ENCODE results near the gene ITGA7. TPM values are rescaled to one million over a fixed set of nuclear protein-coding genes. Genes with fewer than 3 reads are reported as not detected.

ITGA7 gene
- total RNA-seq, 1 donor from 2014 or later, result 43.4 TPM

DNA sequence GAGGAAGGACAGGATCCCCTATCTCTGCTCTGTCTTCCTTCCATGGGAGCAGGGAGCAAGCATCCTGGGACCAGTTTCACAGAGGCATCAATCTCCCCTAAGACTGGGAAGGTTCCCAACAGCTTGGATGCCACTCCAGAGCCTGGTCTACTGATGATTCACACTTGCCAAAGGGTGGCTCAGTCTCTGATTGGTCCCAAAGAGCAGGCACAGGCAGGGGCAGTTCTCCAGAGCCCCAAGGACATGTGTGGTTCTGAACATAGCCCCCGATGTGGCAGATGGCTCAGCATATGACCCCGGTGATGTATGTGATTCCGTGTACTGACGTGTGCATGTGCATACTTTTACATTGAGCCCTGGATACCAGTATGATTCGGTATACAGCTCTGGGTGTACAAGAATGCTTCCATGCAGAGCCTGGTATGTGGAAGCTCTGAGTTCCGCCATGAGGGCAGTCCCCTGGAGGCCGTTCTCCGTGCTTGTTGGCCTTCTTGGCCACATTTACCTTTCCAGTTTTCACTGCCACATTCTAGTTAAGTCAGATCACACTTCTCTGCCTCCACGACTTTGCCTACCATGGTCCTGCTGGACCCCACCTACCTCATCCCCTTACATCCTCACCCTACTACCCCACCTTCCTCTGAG is 21.2 kb downstream of the ITGA7 start:
- no peak overlapping the region for H3K27ac ChIP-seq
- Mint-ChIP-seq H3K27me3 (ENCODE audit: insufficient read depth, low read depth) (no peaks in the 10 kb centered on the region), H3K4me1 (peaks cover 5% of the 10 kb centered on the region), H3K9me3 (no peaks in the 10 kb centered on the region), H3K36me3 (peaks cover 6% of the 10 kb centered on the region), H3K4me3 (no peak overlapping the region), H3K27ac (no peak overlapping the region)
- H3K9me3 ChIP-seq (ENCODE audit: low read depth), result no peaks in the 10 kb centered on the region
- no peaks in the 10 kb centered on the region for H4K20me1 ChIP-seq (ENCODE audit: low read depth)
- H3K27me3 ChIP-seq, result no peaks in the 10 kb centered on the region
- H3K4me2 ChIP-seq, result no peak overlapping the region
- H3K9ac ChIP-seq, result no peak overlapping the region
- H3F3A ChIP-seq (ENCODE audit: low read depth), result peaks cover 3% of the 10 kb centered on the region
- H3K36me3 ChIP-seq, result no peaks in the 10 kb centered on the region
- no peaks in the 10 kb centered on the region for H3K79me2 ChIP-seq (ENCODE audit: low read depth)
- no peak overlapping the region for H3K4me3 ChIP-seq
- DNase-seq (ENCODE audit: low spot score), result no peak
- TF ChIP-seq EZH2phosphoT487 (IDR thresholded peaks at IDR 0.05) (no peak), EZH2 (IDR thresholded peaks at IDR 0.05) (no peak)
- TF ChIP-seq, protein P1, sequence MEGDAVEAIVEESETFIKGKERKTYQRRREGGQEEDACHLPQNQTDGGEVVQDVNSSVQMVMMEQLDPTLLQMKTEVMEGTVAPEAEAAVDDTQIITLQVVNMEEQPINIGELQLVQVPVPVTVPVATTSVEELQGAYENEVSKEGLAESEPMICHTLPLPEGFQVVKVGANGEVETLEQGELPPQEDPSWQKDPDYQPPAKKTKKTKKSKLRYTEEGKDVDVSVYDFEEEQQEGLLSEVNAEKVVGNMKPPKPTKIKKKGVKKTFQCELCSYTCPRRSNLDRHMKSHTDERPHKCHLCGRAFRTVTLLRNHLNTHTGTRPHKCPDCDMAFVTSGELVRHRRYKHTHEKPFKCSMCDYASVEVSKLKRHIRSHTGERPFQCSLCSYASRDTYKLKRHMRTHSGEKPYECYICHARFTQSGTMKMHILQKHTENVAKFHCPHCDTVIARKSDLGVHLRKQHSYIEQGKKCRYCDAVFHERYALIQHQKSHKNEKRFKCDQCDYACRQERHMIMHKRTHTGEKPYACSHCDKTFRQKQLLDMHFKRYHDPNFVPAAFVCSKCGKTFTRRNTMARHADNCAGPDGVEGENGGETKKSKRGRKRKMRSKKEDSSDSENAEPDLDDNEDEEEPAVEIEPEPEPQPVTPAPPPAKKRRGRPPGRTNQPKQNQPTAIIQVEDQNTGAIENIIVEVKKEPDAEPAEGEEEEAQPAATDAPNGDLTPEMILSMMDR (IDR thresholded peaks at IDR 0.05), result no peak
- H2AFZ ChIP-seq (replicated peaks), result no peak overlapping the region
- peaks cover 4% of the 10 kb centered on the region for H3K4me1 ChIP-seq

DNA sequence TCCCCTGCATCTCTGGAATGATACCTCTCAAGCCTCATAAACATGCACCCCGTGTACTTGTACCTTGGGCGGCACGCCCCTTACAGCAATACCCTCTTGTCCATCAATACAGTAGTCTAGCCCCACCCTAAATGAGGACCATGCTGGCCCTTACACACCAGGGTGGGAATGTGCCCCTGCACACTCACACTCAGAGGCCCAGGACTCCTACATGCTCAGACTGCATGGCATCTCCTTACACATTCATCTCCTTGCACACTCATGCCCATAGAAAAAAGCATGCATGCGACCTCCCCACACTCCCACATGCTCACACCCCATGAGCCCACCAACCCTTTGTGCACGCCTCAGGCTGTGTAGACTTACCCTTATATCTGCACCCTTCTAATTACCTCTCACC is 22.0 kb downstream of the ITGA7 start:
- Mint-ChIP-seq H3K36me3 (peaks cover 4% of the 10 kb centered on the region), H3K4me3 (no peak overlapping the region), H3K27ac (no peak overlapping the region), H3K9me3 (no peaks in the 10 kb centered on the region), H3K4me1 (peaks cover 12% of the 10 kb centered on the region), H3K27me3 (ENCODE audit: insufficient read depth, low read depth) (no peaks in the 10 kb centered on the region)
- no peaks in the 10 kb centered on the region for H3K79me2 ChIP-seq (ENCODE audit: low read depth)
- peaks cover 7% of the 10 kb centered on the region for H3K4me1 ChIP-seq
- H3K9me3 ChIP-seq (ENCODE audit: low read depth), result no peaks in the 10 kb centered on the region
- H3K36me3 ChIP-seq, result no peaks in the 10 kb centered on the region
- H3K27ac ChIP-seq, result no peak overlapping the region
- TF ChIP-seq EZH2 (IDR thresholded peaks at IDR 0.05), result no peak
- TF ChIP-seq EZH2phosphoT487 (IDR thresholded peaks at IDR 0.05), result no peak
- TF ChIP-seq, protein P1 (IDR thresholded peaks at IDR 0.05), result no peak
- peaks cover 3% of the 10 kb centered on the region for H3F3A ChIP-seq (ENCODE audit: low read depth)
- H3K27me3 ChIP-seq, result no peaks in the 10 kb centered on the region
- DNase-seq (ENCODE audit: low spot score), result no peak
- no peak overlapping the region for H2AFZ ChIP-seq (replicated peaks)
- no peaks in the 10 kb centered on the region for H4K20me1 ChIP-seq (ENCODE audit: low read depth)
- H3K4me3 ChIP-seq, result no peak overlapping the region
- no peak overlapping the region for H3K9ac ChIP-seq
- no peak overlapping the region for H3K4me2 ChIP-seq

DNA sequence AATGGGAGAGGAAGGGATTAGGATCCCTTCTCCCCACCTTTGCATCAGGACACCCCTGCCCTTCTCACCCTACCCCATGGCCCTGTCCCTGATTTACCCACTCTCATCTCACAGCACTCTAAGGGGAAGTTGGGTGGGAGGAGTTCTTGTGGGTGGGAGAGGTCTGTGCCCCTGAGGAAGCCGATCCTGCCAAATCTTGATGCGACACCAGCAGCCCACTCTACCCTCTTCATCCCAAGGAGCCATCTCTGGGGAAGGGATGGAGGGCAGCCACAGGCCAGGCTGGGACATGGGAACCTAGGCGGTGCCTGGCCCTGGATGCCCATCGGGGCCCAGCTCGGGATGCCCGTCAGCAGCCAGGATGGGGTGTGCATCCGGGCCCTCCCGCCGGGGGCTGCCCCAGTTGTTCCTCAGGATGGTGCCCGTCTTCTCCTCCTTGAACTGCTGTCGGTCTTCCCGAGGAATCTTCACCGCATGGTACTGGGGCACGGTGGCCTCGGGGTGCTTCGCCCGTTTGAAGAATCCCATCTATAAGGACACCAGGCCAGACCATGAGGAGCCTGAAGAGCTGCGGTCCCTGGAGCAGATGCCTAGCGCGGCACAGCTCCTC is 22.8 kb downstream of the ITGA7 start:
- Histone ChIP-seq H3K4me2 (no peak overlapping the region), H3F3A (ENCODE audit: low read depth) (peaks cover 3% of the 10 kb centered on the region), H3K27ac (no peak overlapping the region), H3K9ac (no peak overlapping the region), H3K4me1 (peaks cover 7% of the 10 kb centered on the region), H3K27me3 (no peaks in the 10 kb centered on the region), H2AFZ (replicated peaks) (no peak overlapping the region), H3K9me3 (ENCODE audit: low read depth) (no peaks in the 10 kb centered on the region), H3K36me3 (no peaks in the 10 kb centered on the region), H3K79me2 (ENCODE audit: low read depth) (no peaks in the 10 kb centered on the region), H3K4me3 (no peak overlapping the region), H4K20me1 (ENCODE audit: low read depth) (no peaks in the 10 kb centered on the region)
- TF ChIP-seq, protein P1 (IDR thresholded peaks at IDR 0.05), result no peak
- no peak for TF ChIP-seq EZH2 (IDR thresholded peaks at IDR 0.05)
- no peak for TF ChIP-seq EZH2phosphoT487 (IDR thresholded peaks at IDR 0.05)
- no peak for DNase-seq (ENCODE audit: low spot score)
- Mint-ChIP-seq H3K27me3 (ENCODE audit: insufficient read depth, low read depth) (no peaks in the 10 kb centered on the region), H3K4me3 (no peak overlapping the region), H3K9me3 (no peaks in the 10 kb centered on the region), H3K36me3 (peaks cover 4% of the 10 kb centered on the region), H3K4me1 (peaks cover 13% of the 10 kb centered on the region), H3K27ac (no peak overlapping the region)

Measured in neural progenitor cell (in vitro differentiated cells).